WI38 (cell line): ENCODE data around the gene NDUFB2.

ENCODE experiments used
- H3K4me3 ChIP-seq: 2 replicates; pipeline ENCODE4 v1.5.1; 2011; ENCODE audit warnings: low read depth, mild to moderate bottlenecking, control low read depth, low read length
- TF ChIP-seq, protein P1 (sequence below): IDR thresholded peaks from 2 replicates; pipeline ENCODE4 v1.5.1; 2012; ENCODE audit warnings: low read depth, mild to moderate bottlenecking, control low read depth, low read length

The NDUFB2 gene

DNA sequence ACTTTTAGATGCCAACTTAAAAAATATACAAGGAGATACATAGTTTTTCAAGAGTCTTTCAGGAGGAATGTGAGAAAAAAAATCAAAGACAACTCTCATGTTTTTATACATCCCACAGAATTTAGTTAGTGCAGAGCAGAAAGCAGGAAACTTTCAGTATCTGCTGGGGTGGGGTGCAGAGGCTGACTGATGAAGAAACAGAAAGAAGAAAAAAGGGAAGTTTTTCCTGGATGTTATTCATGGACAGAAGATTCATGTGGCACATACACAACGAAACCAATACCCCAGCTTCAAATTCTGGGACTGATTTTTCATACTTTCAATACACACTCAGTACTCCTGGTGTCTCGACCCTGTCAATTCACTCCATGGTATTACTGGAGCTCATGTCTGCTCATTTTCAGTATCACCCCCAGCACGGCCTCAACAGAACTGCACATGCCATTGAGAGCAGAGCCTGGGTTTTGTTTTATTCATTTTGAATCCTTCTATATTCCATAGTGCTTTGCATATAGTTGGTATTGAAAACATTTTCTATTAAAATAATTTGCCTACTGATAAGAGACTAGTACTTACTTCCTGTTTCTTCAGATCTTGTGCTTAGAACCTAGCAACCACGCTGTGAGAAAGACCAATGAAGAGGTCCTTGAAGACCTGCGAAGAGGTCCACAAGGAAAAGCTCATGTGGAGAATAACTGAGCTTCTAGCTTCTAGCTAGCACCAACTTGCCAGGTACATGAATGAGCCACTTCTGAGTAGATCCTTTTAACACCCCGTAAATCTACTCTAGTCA is 49.0 kb downstream of the NDUFB2 start:
- H3K4me3 ChIP-seq, result no peak overlapping the region
- TF ChIP-seq, protein P1, sequence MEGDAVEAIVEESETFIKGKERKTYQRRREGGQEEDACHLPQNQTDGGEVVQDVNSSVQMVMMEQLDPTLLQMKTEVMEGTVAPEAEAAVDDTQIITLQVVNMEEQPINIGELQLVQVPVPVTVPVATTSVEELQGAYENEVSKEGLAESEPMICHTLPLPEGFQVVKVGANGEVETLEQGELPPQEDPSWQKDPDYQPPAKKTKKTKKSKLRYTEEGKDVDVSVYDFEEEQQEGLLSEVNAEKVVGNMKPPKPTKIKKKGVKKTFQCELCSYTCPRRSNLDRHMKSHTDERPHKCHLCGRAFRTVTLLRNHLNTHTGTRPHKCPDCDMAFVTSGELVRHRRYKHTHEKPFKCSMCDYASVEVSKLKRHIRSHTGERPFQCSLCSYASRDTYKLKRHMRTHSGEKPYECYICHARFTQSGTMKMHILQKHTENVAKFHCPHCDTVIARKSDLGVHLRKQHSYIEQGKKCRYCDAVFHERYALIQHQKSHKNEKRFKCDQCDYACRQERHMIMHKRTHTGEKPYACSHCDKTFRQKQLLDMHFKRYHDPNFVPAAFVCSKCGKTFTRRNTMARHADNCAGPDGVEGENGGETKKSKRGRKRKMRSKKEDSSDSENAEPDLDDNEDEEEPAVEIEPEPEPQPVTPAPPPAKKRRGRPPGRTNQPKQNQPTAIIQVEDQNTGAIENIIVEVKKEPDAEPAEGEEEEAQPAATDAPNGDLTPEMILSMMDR, result no peak

- TF ChIP-seq, protein P1, result no peak
- H3K4me3 ChIP-seq, result no peak overlapping the region
These were observed 50.2 kb downstream of the NDUFB2 start for GRCh38 chr7:140746751-140747150.

- no peak overlapping the region for H3K4me3 ChIP-seq
- TF ChIP-seq, protein P1, result no peak
These were observed 56.0 kb downstream of the NDUFB2 start for GRCh38 chr7:140752533-140752932.

DNA sequence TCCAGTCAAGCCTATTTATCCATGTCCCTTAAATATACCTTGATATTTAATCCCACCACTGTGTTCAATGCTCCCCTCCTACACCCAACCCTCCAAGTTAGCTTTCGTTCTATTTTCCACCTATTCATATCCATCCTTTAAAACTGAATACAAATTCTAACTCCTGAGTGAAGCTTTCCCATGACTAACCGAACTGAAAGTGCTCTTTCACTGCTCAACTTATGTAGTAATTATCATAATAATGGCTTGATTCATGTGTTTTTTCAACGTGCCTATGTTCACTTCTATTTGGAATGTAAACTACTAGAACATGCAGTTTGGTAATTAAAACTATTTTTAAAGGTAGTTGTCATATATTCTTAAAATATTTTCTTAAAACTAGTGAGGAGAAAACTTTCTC is 58.0 kb downstream of the NDUFB2 start:
- TF ChIP-seq, protein P1, result no peak
- no peak overlapping the region for H3K4me3 ChIP-seq
